ENCODE results near the gene PCNP. TPM values are rescaled to one million over a fixed set of nuclear protein-coding genes. Genes with fewer than 3 reads are reported as not detected.

Gene PCNP
- total RNA-seq, 1 donor from 2014 or later: 50.8 TPM

GRCh38 chr3:101574388-101575112, 570 bp downstream of the PCNP start:
- Histone ChIP-seq H3K27ac (peak overlapping the region; percentile 98 to 99), H3K9me3 (no peaks in the 10 kb centered on the region), H3K36me3 (peaks cover 8 to 11% of the 10 kb centered on the region in 2 donors), H3K4me1 (peaks cover 13 to 24% of the 10 kb centered on the region in 2 donors), H3K4me3 (peak overlapping the region; percentile 72 to 99), H3K27me3 (no peaks in the 10 kb centered on the region)
- DNase-seq (ENCODE audit: low spot score in 2 of 2): peak; percentile 16 to 74
- intact Hi-C loops (cut with DNase I): loop anchor here (1.0 to 5.0 kb wide), 6 partner anchors 13 to 1172 kb away; partner anchors contain the start of genes CEP97, LNP1, TFG and TMEM45A
- no peak for TF ChIP-seq CTCF (IDR thresholded peaks at IDR 0.05)

DNA sequence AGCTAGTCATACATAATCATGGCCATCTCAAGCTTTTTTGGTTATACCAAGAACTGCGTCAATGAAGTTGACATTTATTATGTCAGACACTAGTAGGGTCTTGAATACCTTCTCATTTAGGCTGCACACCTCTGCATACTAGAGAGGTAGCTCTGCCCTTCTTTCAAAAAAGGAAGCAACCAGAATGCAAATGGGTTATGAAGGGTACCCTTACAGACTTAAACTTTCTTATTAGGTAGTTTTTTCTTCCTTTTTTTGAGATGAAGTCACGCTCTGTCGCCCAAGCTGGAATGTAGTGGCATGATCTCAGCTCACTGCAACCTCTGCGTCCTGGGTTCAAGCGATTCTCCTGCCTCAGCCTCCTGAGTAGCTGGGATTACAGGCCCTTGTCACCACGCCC, 3.3 kb downstream of the PCNP start:
- Histone ChIP-seq H3K4me3 (no peak overlapping the region), H3K4me1 (peaks cover 13 to 30% of the 10 kb centered on the region in 2 donors), H3K27me3 (no peaks in the 10 kb centered on the region), H3K27ac (no peak overlapping the region), H3K9me3 (no peaks in the 10 kb centered on the region), H3K36me3 (peaks cover 16 to 24% of the 10 kb centered on the region in 2 donors)
- no peak for TF ChIP-seq CTCF (IDR thresholded peaks at IDR 0.05)
- DNase-seq (ENCODE audit: low spot score in 2 of 2): no peak
- intact Hi-C loops (cut with DNase I): no loop called here

GRCh38 chr3:101588616-101589015, 14.6 kb downstream of the PCNP start:
- no peaks in the 10 kb centered on the region for H3K4me1 ChIP-seq
- DNase-seq (ENCODE audit: low spot score in 2 of 2): no peak
- intact Hi-C loops (cut with DNase I): no loop called here
- H3K4me3 ChIP-seq: no peak overlapping the region
- peaks cover 47 to 66% of the 10 kb centered on the region in 2 donors for H3K36me3 ChIP-seq
- H3K9me3 ChIP-seq: no peaks in the 10 kb centered on the region
- H3K27ac ChIP-seq: no peak overlapping the region
- TF ChIP-seq CTCF (IDR thresholded peaks at IDR 0.05): no peak
- H3K27me3 ChIP-seq: no peaks in the 10 kb centered on the region

GRCh38 chr3:101591071-101591470, 17.1 kb downstream of the PCNP start:
- DNase-seq (ENCODE audit: low spot score in 2 of 2): no peak
- peaks cover 46 to 69% of the 10 kb centered on the region in 2 donors for H3K36me3 ChIP-seq
- TF ChIP-seq CTCF (IDR thresholded peaks at IDR 0.05): no peak

GRCh38 chr3:101602731-101603130, 28.8 kb downstream of the PCNP start:
- Histone ChIP-seq H3K27ac (no peak overlapping the region), H3K4me1 (no peaks in the 10 kb centered on the region), H3K9me3 (no peaks in the 10 kb centered on the region), H3K36me3 (no peaks in the 10 kb centered on the region), H3K27me3 (no peaks in the 10 kb centered on the region), H3K4me3 (no peak overlapping the region)
- intact Hi-C loops (cut with DNase I): no loop called here
- DNase-seq (ENCODE audit: low spot score in 2 of 2): no peak
- TF ChIP-seq CTCF (IDR thresholded peaks at IDR 0.05): no peak

More at GRCh38 chr3:101591071-101591470, 17.1 kb downstream of the PCNP start:
- Histone ChIP-seq H3K27ac (no peak overlapping the region), H3K9me3 (no peaks in the 10 kb centered on the region), H3K27me3 (no peaks in the 10 kb centered on the region), H3K4me3 (no peak overlapping the region), H3K4me1 (no peaks in the 10 kb centered on the region)
- intact Hi-C loops (cut with DNase I): no loop called here

Data from ascending aorta (tissue), 2 donors.